ENCODE results near the gene BMPR1A.

DNA sequence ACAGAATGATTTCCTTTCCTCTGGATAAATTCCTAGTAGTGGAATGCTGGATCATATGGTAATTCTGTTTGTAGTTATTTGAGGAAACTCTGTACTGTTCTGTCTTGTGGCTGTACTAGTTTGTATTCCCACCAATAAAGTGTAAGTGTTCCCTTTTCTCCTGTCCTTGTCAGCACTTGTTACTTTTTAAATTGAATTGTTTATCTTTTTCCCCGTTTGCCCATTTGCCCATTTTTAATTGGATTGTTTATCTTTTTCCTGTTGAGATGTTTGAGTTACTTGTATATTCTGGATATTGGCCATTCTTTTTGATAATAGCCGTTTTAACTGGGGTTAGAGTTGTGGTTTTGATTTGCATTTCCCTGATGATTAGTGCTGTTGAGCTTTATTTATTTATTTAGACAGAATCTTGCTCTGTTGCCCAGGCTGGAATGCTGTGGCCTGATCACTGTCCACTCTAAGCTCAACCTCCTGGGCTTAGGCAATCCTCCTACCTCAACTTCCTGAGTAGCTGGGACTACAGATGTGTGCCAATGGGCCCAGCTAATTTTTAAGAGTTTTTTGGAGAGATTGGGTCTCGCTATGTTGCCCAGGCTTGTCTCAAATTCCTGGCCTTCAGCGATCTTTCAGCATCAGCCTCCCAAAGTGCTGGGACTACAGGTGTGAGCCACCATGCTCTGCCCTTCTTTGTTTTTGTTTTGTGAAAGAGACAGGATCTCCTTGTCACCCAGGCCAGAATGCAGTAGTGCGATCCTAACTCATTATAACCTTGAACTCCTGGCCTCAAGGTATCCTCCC is 23.0 kb downstream of the BMPR1A start:
- no peak for TF ChIP-seq MTA3 (CRISPR knock-in tag; IDR thresholded peaks at IDR 0.05)
- TF ChIP-seq ZNF792 (CRISPR knock-in tag; IDR thresholded peaks at IDR 0.05) = no peak
- no peak for TF ChIP-seq HNRNPLL (IDR thresholded peaks at IDR 0.05; ENCODE audit: low read depth, low read length, poor library complexity, severe bottlenecking)
- TF ChIP-seq FOXK1 (CRISPR knock-in tag; IDR thresholded peaks at IDR 0.05; ENCODE audit: borderline replicate concordance, low read depth) = no peak
- TF ChIP-seq ZNF615 (CRISPR knock-in tag; IDR thresholded peaks at IDR 0.05; ENCODE audit: borderline replicate concordance) = no peak

All from HepG2 (cell line).